ENCODE results near the gene IGLON5. TPM values are rescaled to one million over a fixed set of nuclear protein-coding genes. Genes with fewer than 3 reads are reported as not detected.
A peak's percentile ranks its signal among the peaks of the same experiment; 100 is the strongest.

Gene IGLON5
- total RNA-seq, 1 experiment from 2014 or later = 41.2 TPM

DNA sequence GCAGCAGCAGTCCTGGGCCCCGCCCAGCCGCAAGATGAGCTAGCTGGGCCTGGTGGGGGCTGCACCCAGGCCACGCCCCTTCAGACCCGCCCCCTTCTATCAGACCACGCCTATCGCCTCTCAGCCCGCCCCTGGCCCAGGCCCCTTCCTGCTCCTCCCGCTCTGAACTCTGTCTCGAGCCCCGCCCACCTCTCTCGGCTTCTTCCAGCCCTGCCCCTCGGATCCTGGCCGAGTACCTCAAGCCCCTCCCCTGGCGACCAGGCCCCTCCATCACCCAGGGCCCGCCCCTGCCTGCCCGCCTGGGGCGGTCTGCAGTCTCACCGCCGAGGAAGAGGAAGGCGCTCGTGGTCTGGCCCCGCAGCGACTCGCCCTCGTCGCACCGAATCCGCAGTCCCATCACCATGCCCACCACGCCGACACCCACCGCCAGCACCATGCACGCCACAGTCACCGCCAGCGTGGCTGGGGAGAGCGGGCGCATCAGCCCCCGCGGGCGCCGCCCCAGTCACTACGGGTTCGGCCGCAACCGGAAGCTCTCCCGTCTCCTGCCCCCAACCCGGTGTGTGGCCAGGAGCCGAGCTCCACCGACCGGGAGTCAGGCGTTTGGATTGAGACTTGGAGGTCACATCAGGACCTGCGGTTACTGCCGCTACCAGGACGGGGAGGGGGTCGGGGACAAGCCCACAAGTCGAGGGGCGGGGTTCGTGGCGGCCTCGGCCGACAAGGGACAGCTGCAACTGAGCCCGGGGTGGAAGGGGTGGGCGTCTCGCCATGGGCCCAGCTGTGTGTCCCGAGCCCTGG, 56.3 kb downstream of the IGLON5 start (continued):
- 0 out of 2 replicates have a peak, but pooled peaks have one; percentile 36 for TF ChIP-seq TEAD1 (CRISPR knock-in tag; IDR thresholded peaks at IDR 0.05)
- TF ChIP-seq NFE2L1 (CRISPR knock-in tag; IDR thresholded peaks at IDR 0.05) = peak; percentile 74; the same call in 1 of the 2 replicates
- peak; percentile 85; the same call in 1 of the 2 replicates for TF ChIP-seq FOXP1 (CRISPR knock-in tag; IDR thresholded peaks at IDR 0.05; ENCODE audit: borderline replicate concordance)
- TF ChIP-seq CTCF (IDR thresholded peaks at IDR 0.05) = no peak
- no peak for TF ChIP-seq ZNF263 (CRISPR knock-in tag; IDR thresholded peaks at IDR 0.05; ENCODE audit: low read depth)
- no peak for TF ChIP-seq TCF7 (CRISPR knock-in tag; IDR thresholded peaks at IDR 0.05; ENCODE audit: low read depth)
- TF ChIP-seq MAX (CRISPR knock-in tag; IDR thresholded peaks at IDR 0.05) = peak; percentile 83
- TF ChIP-seq TP53 (CRISPR knock-in tag; IDR thresholded peaks at IDR 0.05) = no peak
- TF ChIP-seq, protein P1, sequence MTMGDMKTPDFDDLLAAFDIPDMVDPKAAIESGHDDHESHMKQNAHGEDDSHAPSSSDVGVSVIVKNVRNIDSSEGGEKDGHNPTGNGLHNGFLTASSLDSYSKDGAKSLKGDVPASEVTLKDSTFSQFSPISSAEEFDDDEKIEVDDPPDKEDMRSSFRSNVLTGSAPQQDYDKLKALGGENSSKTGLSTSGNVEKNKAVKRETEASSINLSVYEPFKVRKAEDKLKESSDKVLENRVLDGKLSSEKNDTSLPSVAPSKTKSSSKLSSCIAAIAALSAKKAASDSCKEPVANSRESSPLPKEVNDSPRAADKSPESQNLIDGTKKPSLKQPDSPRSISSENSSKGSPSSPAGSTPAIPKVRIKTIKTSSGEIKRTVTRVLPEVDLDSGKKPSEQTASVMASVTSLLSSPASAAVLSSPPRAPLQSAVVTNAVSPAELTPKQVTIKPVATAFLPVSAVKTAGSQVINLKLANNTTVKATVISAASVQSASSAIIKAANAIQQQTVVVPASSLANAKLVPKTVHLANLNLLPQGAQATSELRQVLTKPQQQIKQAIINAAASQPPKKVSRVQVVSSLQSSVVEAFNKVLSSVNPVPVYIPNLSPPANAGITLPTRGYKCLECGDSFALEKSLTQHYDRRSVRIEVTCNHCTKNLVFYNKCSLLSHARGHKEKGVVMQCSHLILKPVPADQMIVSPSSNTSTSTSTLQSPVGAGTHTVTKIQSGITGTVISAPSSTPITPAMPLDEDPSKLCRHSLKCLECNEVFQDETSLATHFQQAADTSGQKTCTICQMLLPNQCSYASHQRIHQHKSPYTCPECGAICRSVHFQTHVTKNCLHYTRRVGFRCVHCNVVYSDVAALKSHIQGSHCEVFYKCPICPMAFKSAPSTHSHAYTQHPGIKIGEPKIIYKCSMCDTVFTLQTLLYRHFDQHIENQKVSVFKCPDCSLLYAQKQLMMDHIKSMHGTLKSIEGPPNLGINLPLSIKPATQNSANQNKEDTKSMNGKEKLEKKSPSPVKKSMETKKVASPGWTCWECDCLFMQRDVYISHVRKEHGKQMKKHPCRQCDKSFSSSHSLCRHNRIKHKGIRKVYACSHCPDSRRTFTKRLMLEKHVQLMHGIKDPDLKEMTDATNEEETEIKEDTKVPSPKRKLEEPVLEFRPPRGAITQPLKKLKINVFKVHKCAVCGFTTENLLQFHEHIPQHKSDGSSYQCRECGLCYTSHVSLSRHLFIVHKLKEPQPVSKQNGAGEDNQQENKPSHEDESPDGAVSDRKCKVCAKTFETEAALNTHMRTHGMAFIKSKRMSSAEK (CRISPR knock-in tag; IDR thresholded peaks at IDR 0.05; ENCODE audit: borderline replicate concordance) = no peak
- no peak for TF ChIP-seq E2F4 (CRISPR knock-in tag; IDR thresholded peaks at IDR 0.05; ENCODE audit: borderline replicate concordance, low read depth)
- no peak for TF ChIP-seq CREB1 (CRISPR knock-in tag; IDR thresholded peaks at IDR 0.05)
- TF ChIP-seq, protein P2, sequence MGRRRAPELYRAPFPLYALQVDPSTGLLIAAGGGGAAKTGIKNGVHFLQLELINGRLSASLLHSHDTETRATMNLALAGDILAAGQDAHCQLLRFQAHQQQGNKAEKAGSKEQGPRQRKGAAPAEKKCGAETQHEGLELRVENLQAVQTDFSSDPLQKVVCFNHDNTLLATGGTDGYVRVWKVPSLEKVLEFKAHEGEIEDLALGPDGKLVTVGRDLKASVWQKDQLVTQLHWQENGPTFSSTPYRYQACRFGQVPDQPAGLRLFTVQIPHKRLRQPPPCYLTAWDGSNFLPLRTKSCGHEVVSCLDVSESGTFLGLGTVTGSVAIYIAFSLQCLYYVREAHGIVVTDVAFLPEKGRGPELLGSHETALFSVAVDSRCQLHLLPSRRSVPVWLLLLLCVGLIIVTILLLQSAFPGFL (CRISPR knock-in tag; IDR thresholded peaks at IDR 0.05; ENCODE audit: borderline replicate concordance) = no peak
- TF ChIP-seq ZNF219 (CRISPR knock-in tag; IDR thresholded peaks at IDR 0.05; ENCODE audit: borderline replicate concordance) = no peak
- TF ChIP-seq, protein P3, sequence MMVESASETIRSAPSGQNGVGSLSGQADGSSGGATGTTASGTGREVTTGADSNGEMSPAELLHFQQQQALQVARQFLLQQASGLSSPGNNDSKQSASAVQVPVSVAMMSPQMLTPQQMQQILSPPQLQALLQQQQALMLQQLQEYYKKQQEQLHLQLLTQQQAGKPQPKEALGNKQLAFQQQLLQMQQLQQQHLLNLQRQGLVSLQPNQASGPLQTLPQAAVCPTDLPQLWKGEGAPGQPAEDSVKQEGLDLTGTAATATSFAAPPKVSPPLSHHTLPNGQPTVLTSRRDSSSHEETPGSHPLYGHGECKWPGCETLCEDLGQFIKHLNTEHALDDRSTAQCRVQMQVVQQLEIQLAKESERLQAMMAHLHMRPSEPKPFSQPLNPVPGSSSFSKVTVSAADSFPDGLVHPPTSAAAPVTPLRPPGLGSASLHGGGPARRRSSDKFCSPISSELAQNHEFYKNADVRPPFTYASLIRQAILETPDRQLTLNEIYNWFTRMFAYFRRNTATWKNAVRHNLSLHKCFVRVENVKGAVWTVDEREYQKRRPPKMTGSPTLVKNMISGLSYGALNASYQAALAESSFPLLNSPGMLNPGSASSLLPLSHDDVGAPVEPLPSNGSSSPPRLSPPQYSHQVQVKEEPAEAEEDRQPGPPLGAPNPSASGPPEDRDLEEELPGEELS (CRISPR knock-in tag; IDR thresholded peaks at IDR 0.05) = peak; percentile 79
- TF ChIP-seq MLX (CRISPR knock-in tag; IDR thresholded peaks at IDR 0.05) = no peak
- TF ChIP-seq ZNF425 (CRISPR knock-in tag; conservative IDR thresholded peaks at IDR 0.05) = no peak
- TF ChIP-seq, protein P4, sequence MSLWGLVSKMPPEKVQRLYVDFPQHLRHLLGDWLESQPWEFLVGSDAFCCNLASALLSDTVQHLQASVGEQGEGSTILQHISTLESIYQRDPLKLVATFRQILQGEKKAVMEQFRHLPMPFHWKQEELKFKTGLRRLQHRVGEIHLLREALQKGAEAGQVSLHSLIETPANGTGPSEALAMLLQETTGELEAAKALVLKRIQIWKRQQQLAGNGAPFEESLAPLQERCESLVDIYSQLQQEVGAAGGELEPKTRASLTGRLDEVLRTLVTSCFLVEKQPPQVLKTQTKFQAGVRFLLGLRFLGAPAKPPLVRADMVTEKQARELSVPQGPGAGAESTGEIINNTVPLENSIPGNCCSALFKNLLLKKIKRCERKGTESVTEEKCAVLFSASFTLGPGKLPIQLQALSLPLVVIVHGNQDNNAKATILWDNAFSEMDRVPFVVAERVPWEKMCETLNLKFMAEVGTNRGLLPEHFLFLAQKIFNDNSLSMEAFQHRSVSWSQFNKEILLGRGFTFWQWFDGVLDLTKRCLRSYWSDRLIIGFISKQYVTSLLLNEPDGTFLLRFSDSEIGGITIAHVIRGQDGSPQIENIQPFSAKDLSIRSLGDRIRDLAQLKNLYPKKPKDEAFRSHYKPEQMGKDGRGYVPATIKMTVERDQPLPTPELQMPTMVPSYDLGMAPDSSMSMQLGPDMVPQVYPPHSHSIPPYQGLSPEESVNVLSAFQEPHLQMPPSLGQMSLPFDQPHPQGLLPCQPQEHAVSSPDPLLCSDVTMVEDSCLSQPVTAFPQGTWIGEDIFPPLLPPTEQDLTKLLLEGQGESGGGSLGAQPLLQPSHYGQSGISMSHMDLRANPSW (CRISPR knock-in tag; conservative IDR thresholded peaks at IDR 0.05; ENCODE audit: low read depth) = no peak
- TF ChIP-seq USF2 (CRISPR knock-in tag; IDR thresholded peaks at IDR 0.05) = no peak
- TF ChIP-seq ETV6 (CRISPR knock-in tag; IDR thresholded peaks at IDR 0.05) = peak; percentile 81; the same call in 1 of the 2 replicates

All from WTC11 (cell line).